ENCODE results near the gene COPS7B. TPM values are rescaled to one million over a fixed set of nuclear protein-coding genes. Genes with fewer than 3 reads are reported as not detected.
A peak's percentile ranks its signal among the peaks of the same experiment; 100 is the strongest.

Gene COPS7B
- total RNA-seq, 1 experiment from 2014 or later, result 52.9 TPM

- H3K4me1 ChIP-seq (replicated peaks; ENCODE audit: insufficient read depth), result peaks cover 4% of the 10 kb centered on the region
- no peak overlapping the region for H3K4me2 ChIP-seq
- H3K27me3 ChIP-seq (ENCODE audit: insufficient read depth, low read depth), result no peaks in the 10 kb centered on the region
- H3K79me2 ChIP-seq (ENCODE audit: low read depth), result peaks cover 16% of the 10 kb centered on the region; the same call in 1 of the 2 replicates
- H3F3A ChIP-seq (ENCODE audit: insufficient read depth, low read depth), result peaks cover 10% of the 10 kb centered on the region
- H3K4me3 ChIP-seq, result no peak overlapping the region
- ChIA-PET POLR2A (ENCODE audit: unreplicated experiment) (interaction anchor here (0.6 to 0.9 kb wide), 2 partner anchors 10 to 197 kb away, joined by 3 to 9 read pairs; no protein-coding TSS in a partner anchor), CTCF (interaction anchor here (0.6 to 1.0 kb wide), 8 partner anchors 9 to 534 kb away, joined by 3 to 11 read pairs (median 4); partner anchors contain the start of gene COPS7B)
- BruUV-seq (replicated peaks), result no TSS peak
- H2AFZ ChIP-seq, result no peak overlapping the region
- H3K36me3 ChIP-seq (ENCODE audit: low read depth), result peaks cover 37% of the 10 kb centered on the region
- TF ChIP-seq EZH2 (IDR thresholded peaks at IDR 0.05; ENCODE audit: low read depth) (no peak), CTCF (conservative IDR thresholded peaks at IDR 0.05) (peak; percentile 78; the same call in 1 of the 2 replicates)
- H3K9me2 ChIP-seq (ENCODE audit: insufficient read depth), result no peaks in the 10 kb centered on the region
- H4K20me1 ChIP-seq (ENCODE audit: insufficient read depth), result peaks cover 19% of the 10 kb centered on the region
- H3K9me3 ChIP-seq (ENCODE audit: insufficient read depth, low read depth), result no peaks in the 10 kb centered on the region
- intact Hi-C loops (cut with micrococcal nuclease; ENCODE audit: unreplicated experiment), result no loop called here
- H3K27ac ChIP-seq, result 0 out of 2 replicates have a peak overlapping the region, but pooled peaks have one; percentile 7
- peak; percentile 74 to 88 for DNase-seq
These were observed 9.5 kb downstream of the COPS7B start for GRCh38 chr2:231795525-231796327.

GRCh38 chr2:231800493-231801091 lies 14.3 kb downstream of the COPS7B start:
- POLR2A ChIA-PET (ENCODE audit: unreplicated experiment), result interaction anchor here (0.6 kb wide), 2 partner anchors 16 to 54 kb away, joined by 3 to 4 read pairs; no protein-coding TSS in a partner anchor
- Histone ChIP-seq H3K4me3 (no peak overlapping the region), H3K9me2 (ENCODE audit: insufficient read depth) (no peaks in the 10 kb centered on the region), H3K27me3 (ENCODE audit: insufficient read depth, low read depth) (no peaks in the 10 kb centered on the region), H3K4me1 (replicated peaks; ENCODE audit: insufficient read depth) (no peaks in the 10 kb centered on the region), H2AFZ (no peak overlapping the region), H3F3A (ENCODE audit: insufficient read depth, low read depth) (no peaks in the 10 kb centered on the region; the same call in none of the 2 replicates), H3K4me2 (no peak overlapping the region), H4K20me1 (ENCODE audit: insufficient read depth) (peaks cover 24% of the 10 kb centered on the region), H3K9me3 (ENCODE audit: insufficient read depth, low read depth) (no peaks in the 10 kb centered on the region), H3K27ac (no peak overlapping the region), H3K79me2 (ENCODE audit: low read depth) (peaks cover 13% of the 10 kb centered on the region; the same call in 1 of the 2 replicates), H3K36me3 (ENCODE audit: low read depth) (peaks cover 43% of the 10 kb centered on the region)
- CTCF ChIA-PET, result interaction anchor here (0.5 kb wide), 2 partner anchors 34 to 107 kb away, joined by 7 read pairs; no protein-coding TSS in a partner anchor
- intact Hi-C loops (cut with micrococcal nuclease; ENCODE audit: unreplicated experiment), result loop anchor here (5.0 kb wide), 1 partner anchor 642 kb away; no protein-coding TSS in a partner anchor
- TF ChIP-seq CTCF (conservative IDR thresholded peaks at IDR 0.05), result peak; percentile 76
- no peak for TF ChIP-seq EZH2 (IDR thresholded peaks at IDR 0.05; ENCODE audit: low read depth)
- peak in 1 of 2 experiments; percentile 23 for DNase-seq
- no TSS peak for BruUV-seq (replicated peaks)

GRCh38 chr2:231803501-231804138 lies 17.4 kb downstream of the COPS7B start:
- Histone ChIP-seq H3K4me2 (no peak overlapping the region), H3K4me3 (no peak overlapping the region), H4K20me1 (ENCODE audit: insufficient read depth) (peaks cover 18% of the 10 kb centered on the region), H2AFZ (no peak overlapping the region), H3K9me2 (ENCODE audit: insufficient read depth) (no peaks in the 10 kb centered on the region), H3K36me3 (ENCODE audit: low read depth) (peaks cover 24% of the 10 kb centered on the region), H3K79me2 (ENCODE audit: low read depth) (no peaks in the 10 kb centered on the region), H3F3A (ENCODE audit: insufficient read depth, low read depth) (no peaks in the 10 kb centered on the region; the same call in 1 of the 2 replicates), H3K27me3 (ENCODE audit: insufficient read depth, low read depth) (no peaks in the 10 kb centered on the region), H3K9me3 (ENCODE audit: insufficient read depth, low read depth) (no peaks in the 10 kb centered on the region), H3K27ac (no peak overlapping the region), H3K4me1 (replicated peaks; ENCODE audit: insufficient read depth) (no peaks in the 10 kb centered on the region)
- intact Hi-C loops (cut with micrococcal nuclease; ENCODE audit: unreplicated experiment), result loop anchor here (5.0 kb wide), 1 partner anchor 639 kb away; no protein-coding TSS in a partner anchor
- ChIA-PET POLR2A (ENCODE audit: unreplicated experiment) (no interaction called here), CTCF (no interaction called here)
- no peak for DNase-seq
- no TSS peak for BruUV-seq (replicated peaks)
- no peak for TF ChIP-seq CTCF (conservative IDR thresholded peaks at IDR 0.05)
- no peak for TF ChIP-seq EZH2 (IDR thresholded peaks at IDR 0.05; ENCODE audit: low read depth)

Data from PC-9 (cell line).